Urinary bladder (tissue), 4 donors: Measurements from ENCODE around the gene AHCYL1. TPM values are rescaled to one million over a fixed set of nuclear protein-coding genes. Genes with fewer than 3 reads are reported as not detected.
A peak's percentile ranks its signal among the peaks of the same experiment; 100 is the strongest.
"Not testable (repeated sequence)": the region's sequence is repeated elsewhere in the genome, so short reads cannot be mapped to it uniquely, and the experiment has no call there.

Source experiments
- DNase-seq: peaks from one replicate; pipeline ENCODE4 v3.0.0-alpha.2; 2015; ENCODE audit errors: extremely low spot score
- H3K27ac ChIP-seq: one replicate; pipeline ENCODE4 v1.5.1; 2013; ENCODE audit warnings: low read depth, mild to moderate bottlenecking, moderate library complexity
- H3K36me3 ChIP-seq: one replicate; pipeline ENCODE4 v1.6.1; 2013; ENCODE audit warnings: mild to moderate bottlenecking, moderate library complexity; ENCODE audit not compliant: insufficient read depth
- H3K4me1 ChIP-seq: one replicate; pipeline ENCODE4 v1.6.1; 2013; ENCODE audit warnings: mild to moderate bottlenecking, moderate library complexity; ENCODE audit not compliant: insufficient read depth
- H3K4me3 ChIP-seq: one replicate; pipeline ENCODE4 v1.5.1; 2013; ENCODE audit warnings: low read depth, low read length
- WGBS: extraction: QIAGEN DNeasy Blood & Tissue Kit; methylation state at CpG from one replicate; pipeline ENCODE4 v1.1.7; 2013; 5-methylcytosine and 5-hydroxymethylcytosine counted together
- polyA plus RNA-seq: library from polyadenylated mRNA; stranded (reverse); fragments of 200-250 nt; gene quantifications from one replicate; pipeline ENCODE4 v1.2.3, GENCODE V29; 2013
- total RNA-seq: library from RNA; depleted of rRNA; stranded (reverse); fragments of >200 nt; gene quantifications from one replicate; pipeline ENCODE4 v1.2.3, GENCODE V29; 2014
- donor health status: healthy with polysubstance abuse.
- donor health status: healthy.

Gene AHCYL1
- 46.2 TPM for total RNA-seq
- polyA plus RNA-seq, result 68.1 TPM

DNA sequence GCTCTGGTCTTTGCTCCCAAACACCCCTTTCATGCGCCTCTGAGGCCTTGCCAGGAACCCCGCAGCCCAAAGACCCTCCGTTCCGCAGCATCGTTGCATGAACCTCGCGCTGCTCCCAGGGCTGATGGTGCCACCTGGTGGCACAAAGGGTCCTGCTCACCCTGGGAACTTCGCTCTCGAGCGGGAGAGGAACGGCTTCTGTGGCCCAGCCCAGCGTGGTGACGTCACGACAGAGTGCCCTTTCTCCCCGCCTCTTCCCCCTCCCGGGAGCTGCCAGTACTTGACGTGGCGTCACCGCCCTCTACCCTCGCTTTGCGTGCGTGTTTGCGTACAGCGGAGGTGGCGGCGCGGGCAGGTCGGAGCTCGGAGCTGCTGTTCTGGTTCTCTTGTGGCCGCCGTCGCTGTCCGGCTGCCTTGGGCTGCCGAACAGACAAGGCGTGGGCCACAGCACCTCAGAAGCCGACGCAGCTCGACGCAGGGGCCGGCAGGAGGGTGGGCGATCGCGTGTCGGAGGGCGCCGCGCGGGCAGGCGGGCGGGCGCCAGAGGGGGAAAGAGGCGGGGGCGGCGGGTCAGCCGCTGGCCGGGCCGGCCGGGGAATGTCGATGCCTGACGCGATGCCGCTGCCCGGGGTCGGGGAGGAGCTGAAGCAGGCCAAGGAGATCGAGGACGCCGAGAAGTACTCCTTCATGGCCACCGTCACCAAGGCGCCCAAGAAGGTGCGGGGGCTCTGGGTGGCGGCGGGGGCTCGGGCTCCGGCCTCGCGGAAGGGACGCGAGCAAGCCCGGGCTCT, at the start of gene AHCYL1:
AHCYL1 (plus strand) TSS at position 310 of the 791 bp plus-strand sequence; CDS start at position 598, 288 bp downstream.
- Histone ChIP-seq H3K4me1 (no peaks in the 10 kb centered on the region), H3K4me3 (peak within 1 kb of the TSS; percentile 78), H3K36me3 (no peaks in the 10 kb centered on the region), H3K27ac (peak within 1 kb of the TSS; percentile 97)
- under 1% methylated on average over 75 of the region's 79 CpGs for WGBS
- peak; percentile 98 for DNase-seq

DNA sequence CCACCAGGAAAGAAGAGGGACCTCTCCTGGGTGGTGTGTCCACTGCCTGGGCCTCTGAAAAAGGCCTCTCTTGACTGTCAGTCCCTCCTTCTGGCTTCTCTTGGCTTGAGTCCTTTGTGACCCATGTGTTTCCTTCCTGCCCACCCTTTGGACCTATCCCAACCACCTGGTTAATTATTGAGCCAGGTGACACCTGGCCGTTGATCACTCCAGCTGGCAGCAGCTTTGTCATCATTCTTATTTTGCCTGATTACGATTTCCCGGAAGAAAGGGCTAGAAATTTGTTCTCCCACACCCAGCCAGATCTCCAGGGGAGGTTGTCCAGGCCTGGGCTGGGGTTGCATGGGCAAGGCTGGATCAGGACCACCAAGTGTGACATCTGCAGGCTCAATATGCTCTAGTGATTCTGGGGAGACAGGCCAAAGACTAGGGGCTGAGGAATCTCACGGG, 49.1 kb upstream of the AHCYL1 start:
- Histone ChIP-seq H3K27ac (no peak overlapping the region), H3K36me3 (no peaks in the 10 kb centered on the region), H3K4me3 (no peak overlapping the region), H3K4me1 (no peaks in the 10 kb centered on the region)
- WGBS, result 68% methylated on average over 4 of the region's 4 CpGs
- no peak for DNase-seq

DNA sequence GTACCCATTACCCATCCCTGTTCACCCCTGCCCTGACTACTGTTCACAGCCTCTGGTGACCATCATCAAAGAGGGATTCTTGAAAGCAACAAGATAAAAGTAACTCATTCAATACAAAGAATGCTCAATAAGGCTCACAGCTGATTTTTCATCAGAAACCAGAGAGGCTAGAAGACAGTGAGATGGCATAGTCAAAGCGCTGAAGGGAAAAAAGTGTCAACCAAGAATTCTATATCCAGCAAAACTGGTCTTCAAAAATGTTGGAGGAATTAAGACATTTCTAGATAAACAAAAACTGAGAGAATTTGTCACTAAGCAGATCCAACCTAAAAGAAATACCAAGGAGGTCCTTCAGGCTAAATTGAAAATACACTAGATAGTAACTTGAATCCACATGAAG, 46.8 kb upstream of the AHCYL1 start:
- 96% methylated on average over 1 of the region's 1 CpG for WGBS
- no peak overlapping the region for H3K27ac ChIP-seq

GRCh38 chr1:109938556-109938955, 46.0 kb upstream of the AHCYL1 start:
- WGBS, result 95% methylated on average over 2 of the region's 2 CpGs
- DNase-seq, result no peak
- no peaks in the 10 kb centered on the region for H3K4me1 ChIP-seq
- H3K36me3 ChIP-seq, result no peaks in the 10 kb centered on the region
- H3K4me3 ChIP-seq, result no peak overlapping the region
- no peak overlapping the region for H3K27ac ChIP-seq

More for the DNA sequence above, 46.8 kb upstream of the AHCYL1 start:
- H3K4me3 ChIP-seq, result no peak overlapping the region
- H3K36me3 ChIP-seq, result no peaks in the 10 kb centered on the region
- no peaks in the 10 kb centered on the region for H3K4me1 ChIP-seq
- DNase-seq, result no peak

GRCh38 chr1:109942434-109942833, 42.1 kb upstream of the AHCYL1 start:
- DNase-seq, result no peak
- Histone ChIP-seq H3K27ac (no peak overlapping the region), H3K36me3 (no peaks in the 10 kb centered on the region), H3K4me3 (no peak overlapping the region), H3K4me1 (no peaks in the 10 kb centered on the region)
- 92% methylated on average over 2 of the region's 2 CpGs for WGBS

DNA sequence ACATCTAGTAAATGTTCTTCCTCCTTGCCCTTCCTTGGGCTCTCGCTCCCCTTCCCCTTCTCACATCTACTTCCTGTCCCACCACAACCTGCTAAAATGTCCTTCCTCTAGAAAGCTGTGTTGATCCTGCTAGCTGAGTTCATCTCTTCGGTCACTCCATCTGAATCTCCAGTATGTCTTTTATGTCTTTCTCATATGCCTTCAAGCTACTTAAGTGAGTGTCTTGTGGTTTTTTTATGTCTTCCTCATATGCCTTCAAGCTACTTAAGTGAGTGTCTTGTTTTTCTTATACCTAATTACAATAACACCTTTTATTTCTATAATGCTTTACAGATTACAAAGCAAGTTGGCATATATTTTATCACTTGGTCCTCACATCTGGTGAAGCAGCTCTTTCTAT, 40.0 kb upstream of the AHCYL1 start:
- Histone ChIP-seq H3K4me3 (no peak overlapping the region), H3K27ac (no peak overlapping the region), H3K4me1 (no peaks in the 10 kb centered on the region), H3K36me3 (no peaks in the 10 kb centered on the region)
- 94% methylated on average over 2 of the region's 2 CpGs for WGBS
- no peak for DNase-seq

GRCh38 chr1:109946511-109946910, 38.1 kb upstream of the AHCYL1 start:
- Histone ChIP-seq H3K4me3 (no peak overlapping the region), H3K27ac (no peak overlapping the region), H3K36me3 (no peaks in the 10 kb centered on the region), H3K4me1 (no peaks in the 10 kb centered on the region)
- DNase-seq, result no peak
- WGBS, result 82% methylated on average over 6 of the region's 6 CpGs

GRCh38 chr1:109947582-109948284, 36.8 kb upstream of the AHCYL1 start:
- 74% methylated on average over 10 of the region's 10 CpGs for WGBS
- no peaks in the 10 kb centered on the region for H3K36me3 ChIP-seq
- no peak for DNase-seq
- no peaks in the 10 kb centered on the region for H3K4me1 ChIP-seq
- H3K27ac ChIP-seq, result no peak overlapping the region
- H3K4me3 ChIP-seq, result no peak overlapping the region

GRCh38 chr1:109948285-109948630, 36.3 kb upstream of the AHCYL1 start:
- no peak for DNase-seq
- H3K4me1 ChIP-seq, result no peaks in the 10 kb centered on the region
- no peaks in the 10 kb centered on the region for H3K36me3 ChIP-seq
- H3K27ac ChIP-seq, result no peak overlapping the region
- no peak overlapping the region for H3K4me3 ChIP-seq

- Histone ChIP-seq H3K4me3 (no peak overlapping the region), H3K27ac (no peak overlapping the region), H3K4me1 (no peaks in the 10 kb centered on the region), H3K36me3 (no peaks in the 10 kb centered on the region)
- DNase-seq, result no peak
- 84% methylated on average over 1 of the region's 1 CpG for WGBS
Observed at GRCh38 chr1:109950038-109950437, 34.5 kb upstream of the AHCYL1 start.

DNA sequence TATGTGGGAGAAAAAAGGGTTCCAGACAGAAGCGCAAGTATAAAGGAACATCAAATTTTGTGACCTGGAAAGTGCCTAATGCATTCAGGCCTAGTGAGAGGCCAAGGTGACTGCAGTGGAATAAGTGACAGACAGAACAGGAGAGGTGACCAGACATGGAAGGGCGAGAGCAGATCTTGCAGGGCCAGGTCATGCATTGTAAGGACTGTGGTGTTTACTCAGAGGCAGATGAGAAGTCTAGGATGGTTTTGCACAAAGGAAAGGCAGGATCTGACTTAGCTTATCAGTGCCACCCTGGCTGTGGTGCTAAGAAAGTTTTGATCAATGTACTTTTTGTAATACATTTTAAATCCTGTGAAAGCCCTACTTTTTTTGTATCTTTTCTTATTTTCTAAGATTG, 34.1 kb upstream of the AHCYL1 start:
- no peak overlapping the region for H3K4me3 ChIP-seq
- WGBS, result 97% methylated on average over 2 of the region's 2 CpGs
- H3K4me1 ChIP-seq, result no peaks in the 10 kb centered on the region
- no peaks in the 10 kb centered on the region for H3K36me3 ChIP-seq
- no peak for DNase-seq
- no peak overlapping the region for H3K27ac ChIP-seq

DNA sequence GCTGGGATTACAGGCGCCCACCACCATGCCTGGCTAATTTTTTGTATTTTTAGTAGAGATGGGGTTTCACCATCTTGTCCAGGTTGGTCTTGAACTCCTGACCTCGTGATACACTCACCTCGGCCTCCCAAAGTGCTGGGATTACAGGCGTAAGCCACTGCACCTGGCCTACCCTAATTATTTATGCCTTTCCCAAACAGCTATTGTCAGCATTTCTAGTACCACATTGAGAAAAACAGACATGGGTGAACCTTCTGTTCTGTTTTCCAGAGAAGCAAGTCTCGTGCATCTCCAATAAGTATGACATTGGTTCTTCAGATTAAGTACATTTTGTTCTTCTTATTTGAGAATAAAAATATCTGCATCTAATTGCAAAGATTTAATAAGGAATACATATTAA, 33.1 kb upstream of the AHCYL1 start:
- H3K4me1 ChIP-seq, H3K27ac ChIP-seq, H3K36me3 ChIP-seq, DNase-seq, H3K4me3 ChIP-seq: not testable (repeated sequence)
- WGBS, result 92% methylated on average over 5 of the region's 5 CpGs

- Histone ChIP-seq H3K36me3 (no peaks in the 10 kb centered on the region), H3K4me1 (no peaks in the 10 kb centered on the region), H3K4me3 (no peak overlapping the region), H3K27ac (no peak overlapping the region)
- DNase-seq, result no peak
- 33% methylated on average over 1 of the region's 1 CpG for WGBS
Observed at GRCh38 chr1:109954041-109954512, 30.5 kb upstream of the AHCYL1 start.

DNA sequence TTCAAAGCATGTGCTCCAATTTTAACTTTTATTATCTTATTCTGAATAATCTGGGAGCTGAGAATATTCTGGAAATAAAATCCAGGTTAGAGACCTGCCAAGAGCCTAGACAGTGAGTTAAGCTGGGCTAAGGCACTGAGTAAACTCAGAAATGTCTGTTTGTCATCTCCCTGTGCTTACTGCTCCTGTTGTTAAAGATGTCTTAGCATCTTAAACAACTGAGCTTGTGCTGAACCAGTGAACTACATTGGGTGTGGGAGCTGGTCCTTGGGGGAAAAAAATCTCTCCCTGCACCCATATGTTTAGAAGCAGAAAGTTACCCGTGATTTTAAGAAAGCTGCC, 25.0 kb upstream of the AHCYL1 start:
- H3K4me3 ChIP-seq, result no peak overlapping the region
- H3K4me1 ChIP-seq, result no peaks in the 10 kb centered on the region
- no peak overlapping the region for H3K27ac ChIP-seq
- no peak for DNase-seq
- WGBS, result 22% methylated on average over 1 of the region's 1 CpG
- H3K36me3 ChIP-seq, result no peaks in the 10 kb centered on the region
